ENCODE results near the gene RGS7. TPM values are rescaled to one million over a fixed set of nuclear protein-coding genes. Genes with fewer than 3 reads are reported as not detected.

The RGS7 gene
- total RNA-seq, 4 donors from 2014 or later, result 0.47 TPM; not detected in 3

DNA sequence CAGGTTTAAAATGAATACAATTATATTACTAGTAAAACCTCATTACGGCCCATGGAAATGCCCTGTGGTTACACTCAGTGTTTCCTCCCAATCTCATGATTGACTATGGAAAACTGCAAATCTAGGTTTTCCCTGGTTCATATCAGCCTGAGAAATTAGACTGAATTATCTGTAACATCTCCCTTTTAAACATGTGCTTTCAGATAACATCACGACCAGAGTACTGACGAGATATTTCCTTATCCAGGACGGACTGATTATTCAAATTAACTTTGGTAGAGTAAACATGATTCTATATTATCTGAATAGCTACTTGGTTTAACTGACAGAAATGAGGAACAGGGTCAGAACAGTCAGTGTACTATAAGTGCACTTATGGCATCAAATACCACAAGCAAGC is 82.3 kb downstream of the RGS7 start:
- ATAC-seq (ENCODE audit: low FRiP score) (no peak), DNase-seq (ENCODE audit: low spot score) (no peak)
- TF ChIP-seq CTCF (IDR thresholded peaks at IDR 0.05), result no peak

- DNase-seq (ENCODE audit: low spot score) (no peak), ATAC-seq (ENCODE audit: low FRiP score) (no peak)
- TF ChIP-seq CTCF (IDR thresholded peaks at IDR 0.05), result no peak
Measured at GRCh38 chr1:241272828-241273227, 84.2 kb downstream of the RGS7 start.

GRCh38 chr1:241271427-241271826 is 85.6 kb downstream of the RGS7 start:
- no peak for ATAC-seq (ENCODE audit: low FRiP score)
- no peak for DNase-seq (ENCODE audit: low spot score)
- TF ChIP-seq CTCF (IDR thresholded peaks at IDR 0.05), result no peak

DNA sequence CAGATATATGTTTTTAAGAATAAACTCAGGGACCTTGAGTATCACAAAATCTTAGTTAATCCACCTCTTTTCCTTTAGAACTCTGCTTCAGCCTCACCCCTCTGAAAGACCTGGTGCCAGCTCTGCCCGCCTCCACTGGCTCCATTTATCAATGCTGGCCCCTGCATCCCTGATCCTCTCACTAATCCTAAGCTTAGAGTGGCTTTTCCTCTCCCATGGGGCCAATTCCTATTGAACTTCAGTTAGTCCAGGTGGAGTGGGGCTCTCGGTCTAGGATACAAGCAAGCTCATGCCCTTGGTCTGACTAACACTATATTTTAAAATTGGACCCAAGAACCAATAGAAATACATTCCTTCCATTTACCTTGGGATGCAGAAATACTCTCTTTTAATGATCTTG is 87.0 kb downstream of the RGS7 start:
- no peak for TF ChIP-seq CTCF (IDR thresholded peaks at IDR 0.05)
- no peak for ATAC-seq (ENCODE audit: low FRiP score)
- no peak for DNase-seq (ENCODE audit: low spot score)

- TF ChIP-seq CTCF (IDR thresholded peaks at IDR 0.05), result no peak
- DNase-seq (ENCODE audit: low spot score) (no peak), ATAC-seq (ENCODE audit: low FRiP score) (no peak)
Measured at GRCh38 chr1:241269116-241269515, 87.9 kb downstream of the RGS7 start.

DNA sequence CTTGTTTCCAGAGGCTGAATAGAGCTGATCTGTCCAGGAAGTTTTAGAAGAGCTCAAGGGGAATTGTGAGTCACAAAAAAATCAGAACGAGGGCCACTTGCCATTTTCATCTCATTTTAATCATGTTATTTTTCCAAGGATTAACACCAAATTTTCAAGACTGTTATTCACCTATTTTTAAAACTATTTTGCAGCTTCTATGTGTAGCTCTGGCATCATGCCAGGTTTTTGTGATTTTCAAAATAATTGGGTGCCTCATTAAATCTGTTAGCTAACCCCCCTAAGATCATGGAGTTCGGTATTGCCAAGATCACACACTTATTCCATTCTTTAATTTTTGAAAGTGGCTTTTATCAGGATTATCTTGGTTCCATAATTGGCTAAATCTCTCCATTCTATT is 90.9 kb downstream of the RGS7 start:
- DNase-seq (ENCODE audit: low spot score), result no peak
- no peak for TF ChIP-seq CTCF (IDR thresholded peaks at IDR 0.05)
- no peak for ATAC-seq (ENCODE audit: low FRiP score)

DNA sequence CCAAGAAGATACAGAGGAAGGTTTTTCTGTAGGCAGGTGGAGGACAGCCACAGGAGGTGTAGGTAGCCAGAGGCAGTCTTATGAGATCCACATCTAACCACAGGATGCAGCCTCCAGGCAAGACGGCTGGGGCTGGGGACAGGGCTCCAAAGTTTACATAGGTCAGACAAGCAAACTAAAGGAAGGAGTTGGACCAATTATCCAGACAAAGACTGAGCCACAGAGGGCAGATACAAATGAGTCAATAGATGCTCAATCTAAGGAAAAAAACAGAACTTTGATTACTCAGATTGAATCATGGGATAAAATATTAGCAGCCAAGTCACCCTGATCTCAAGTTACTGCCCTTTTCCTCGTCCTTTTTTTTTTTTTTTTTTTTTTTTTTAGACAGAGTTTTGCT is 91.6 kb downstream of the RGS7 start:
- no peak for TF ChIP-seq CTCF (IDR thresholded peaks at IDR 0.05)
- no peak for DNase-seq (ENCODE audit: low spot score)
- no peak for ATAC-seq (ENCODE audit: low FRiP score)
